ENCODE results near the gene FOXQ1.

GRCh38 chr6:1317302-1317815, 5.5 kb downstream of the FOXQ1 start:
- TF ChIP-seq POLR2A (IDR thresholded peaks at IDR 0.05; ENCODE audit: low read depth, low read length) (no peak), POLR2AphosphoS5 (IDR thresholded peaks at IDR 0.05; ENCODE audit: low read depth, low read length) (no peak)
